OCI-LY7 (cell line): ENCODE results near the gene B4GALNT2.

Experiments
- EZH2phosphoT487 ChIP-seq: fragments of 200-600 bp; sonication (generic); IDR thresholded peaks from 2 replicates; pipeline ENCODE4 v1.6.1; 2018; ENCODE audit warnings: low read depth, borderline replicate concordance, mild to moderate bottlenecking, mixed run types, antibody characterized with exemption, low read length, moderate library complexity, mixed read lengths
- TF ChIP-seq, protein P1 (sequence below): fragments of 200-600 bp; sonication (generic); conservative IDR thresholded peaks from 2 replicates; pipeline ENCODE4 v1.5.1; 2014; ENCODE audit warnings: mild to moderate bottlenecking, antibody characterized with exemption, low read length, moderate library complexity, mixed read lengths

DNA sequence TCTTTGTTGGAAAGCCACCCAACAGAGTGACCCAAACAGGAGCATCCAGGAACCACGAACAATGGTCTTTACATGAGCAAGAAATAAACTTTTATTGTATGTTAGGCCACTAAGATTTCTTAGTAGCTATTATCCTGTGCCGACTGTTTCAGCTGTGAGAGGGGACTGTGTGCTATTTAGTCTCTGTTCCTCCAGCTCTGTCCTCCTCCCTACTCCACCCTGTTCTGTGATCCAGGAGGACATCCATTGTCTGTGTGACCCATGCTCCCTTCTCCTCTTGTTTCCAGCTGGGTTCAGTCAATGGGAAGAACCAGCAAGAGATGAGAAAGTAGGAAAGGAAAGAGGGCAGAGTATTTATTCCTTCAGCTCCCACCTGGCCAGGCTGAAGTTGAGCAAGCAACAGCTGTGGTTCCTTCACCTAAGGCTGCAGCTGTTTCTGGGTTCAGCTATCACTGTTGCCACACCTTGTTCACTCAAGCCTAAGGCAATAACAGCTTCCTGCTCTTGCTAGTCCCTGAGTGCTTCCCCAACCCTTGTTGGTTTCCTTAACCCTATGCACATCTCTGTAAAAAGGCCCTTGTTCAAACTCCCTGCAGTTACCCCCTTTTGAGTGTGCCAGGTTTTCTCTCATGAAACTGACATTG, 14.9 kb upstream of the B4GALNT2 start:
- TF ChIP-seq, protein P1, sequence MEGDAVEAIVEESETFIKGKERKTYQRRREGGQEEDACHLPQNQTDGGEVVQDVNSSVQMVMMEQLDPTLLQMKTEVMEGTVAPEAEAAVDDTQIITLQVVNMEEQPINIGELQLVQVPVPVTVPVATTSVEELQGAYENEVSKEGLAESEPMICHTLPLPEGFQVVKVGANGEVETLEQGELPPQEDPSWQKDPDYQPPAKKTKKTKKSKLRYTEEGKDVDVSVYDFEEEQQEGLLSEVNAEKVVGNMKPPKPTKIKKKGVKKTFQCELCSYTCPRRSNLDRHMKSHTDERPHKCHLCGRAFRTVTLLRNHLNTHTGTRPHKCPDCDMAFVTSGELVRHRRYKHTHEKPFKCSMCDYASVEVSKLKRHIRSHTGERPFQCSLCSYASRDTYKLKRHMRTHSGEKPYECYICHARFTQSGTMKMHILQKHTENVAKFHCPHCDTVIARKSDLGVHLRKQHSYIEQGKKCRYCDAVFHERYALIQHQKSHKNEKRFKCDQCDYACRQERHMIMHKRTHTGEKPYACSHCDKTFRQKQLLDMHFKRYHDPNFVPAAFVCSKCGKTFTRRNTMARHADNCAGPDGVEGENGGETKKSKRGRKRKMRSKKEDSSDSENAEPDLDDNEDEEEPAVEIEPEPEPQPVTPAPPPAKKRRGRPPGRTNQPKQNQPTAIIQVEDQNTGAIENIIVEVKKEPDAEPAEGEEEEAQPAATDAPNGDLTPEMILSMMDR, result no peak
- no peak for TF ChIP-seq EZH2phosphoT487
